Measurements from ENCODE around the gene SLC52A3. TPM values are rescaled to one million over a fixed set of nuclear protein-coding genes. Genes with fewer than 3 reads are reported as not detected.

SLC52A3 gene
- polyA plus RNA-seq, 1 donor from 2014 or later, result not detected

Other genes starting within 250 kb of the SLC52A3 start
- 183 and 255 TPM in 2 replicates for gene CSNK2A1, start 224.7 kb downstream of the SLC52A3 start, polyA plus RNA-seq
- 0.24 TPM in 1 of 2 replicates, not detected in the other for gene TCF15, start 158.2 kb downstream of the SLC52A3 start, polyA plus RNA-seq
- 6.9 and 7.5 TPM in 2 replicates for gene SRXN1, start 115.3 kb downstream of the SLC52A3 start, polyA plus RNA-seq
- 2.5 and 3.8 TPM in 2 replicates for gene SCRT2, start 92.7 kb downstream of the SLC52A3 start, polyA plus RNA-seq
- 5.8 and 8.0 TPM in 2 replicates for gene FAM110A, start 65.2 kb upstream of the SLC52A3 start, polyA plus RNA-seq
- gene ANGPT4, start 147.8 kb upstream of the SLC52A3 start, polyA plus RNA-seq, result not detected in 2 replicates
- 0.19 and 0.26 TPM in 2 replicates for gene RSPO4, start 233.8 kb upstream of the SLC52A3 start, polyA plus RNA-seq